MG63 (cell line): Measurements from ENCODE around the gene IDH3B. TPM values are rescaled to one million over a fixed set of nuclear protein-coding genes. Genes with fewer than 3 reads are reported as not detected.

Source experiments
- DNase-seq: peaks from one replicate; pipeline ENCODE4 v3.0.0-alpha.2; 2020
- H3K27me3 ChIP-seq: fragments of 250-450 bp; sonication (Bioruptor Pico); 2 replicates; pipeline ENCODE4 v1.5.1; 2020; ENCODE audit warnings: mild to moderate bottlenecking, moderate library complexity
- H3K36me3 ChIP-seq: fragments of 250-450 bp; sonication (Bioruptor Pico); 2 replicates; pipeline ENCODE4 v1.5.1; 2020; ENCODE audit warnings: mild to moderate bottlenecking, moderate library complexity
- H3K4me3 ChIP-seq: fragments of 250-450 bp; sonication (Bioruptor Pico); 2 replicates; pipeline ENCODE4 v1.5.1; 2020; ENCODE audit warnings: mild to moderate bottlenecking, moderate library complexity
- H3K9me3 ChIP-seq: fragments of 250-450 bp; sonication (Bioruptor Pico); 2 replicates; pipeline ENCODE4 v1.5.1; 2020; ENCODE audit warnings: mild to moderate bottlenecking, moderate library complexity
- total RNA-seq: library from RNA; depleted of rRNA; stranded (reverse); fragments of >200 nt; shearing (Covaris generic); gene quantifications from 2 replicates; pipeline ENCODE4 v1.2.3, GENCODE V29; 2014; ENCODE audit warnings: low replicate concordance; rRNA removed

The IDH3B gene
- total RNA-seq, 1 experiment from 2014 or later = 122 TPM

DNA sequence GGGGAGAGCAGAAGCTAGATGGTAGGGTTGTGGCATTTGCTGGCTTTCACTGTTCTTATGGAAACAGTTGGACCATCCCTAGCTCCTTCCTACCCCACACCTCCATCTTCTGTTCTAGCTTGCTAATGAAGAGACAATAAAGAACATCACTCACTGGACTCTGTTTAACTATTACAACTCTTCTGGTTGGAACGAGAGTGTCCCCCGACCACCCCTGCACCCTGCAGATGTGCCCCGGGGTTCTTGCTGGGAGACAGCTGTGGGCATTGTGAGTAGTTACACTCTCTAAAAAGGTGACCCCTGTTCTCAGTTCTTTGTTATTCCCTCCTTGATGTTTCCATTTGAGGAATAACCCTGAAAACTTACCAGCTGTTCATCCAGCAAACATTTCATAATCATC lies 51.9 kb downstream of the IDH3B start:
- Histone ChIP-seq H3K36me3 (no peaks in the 10 kb centered on the region), H3K9me3 (no peaks in the 10 kb centered on the region), H3K27me3 (no peaks in the 10 kb centered on the region), H3K4me3 (no peak overlapping the region)
- no peak for DNase-seq

DNA sequence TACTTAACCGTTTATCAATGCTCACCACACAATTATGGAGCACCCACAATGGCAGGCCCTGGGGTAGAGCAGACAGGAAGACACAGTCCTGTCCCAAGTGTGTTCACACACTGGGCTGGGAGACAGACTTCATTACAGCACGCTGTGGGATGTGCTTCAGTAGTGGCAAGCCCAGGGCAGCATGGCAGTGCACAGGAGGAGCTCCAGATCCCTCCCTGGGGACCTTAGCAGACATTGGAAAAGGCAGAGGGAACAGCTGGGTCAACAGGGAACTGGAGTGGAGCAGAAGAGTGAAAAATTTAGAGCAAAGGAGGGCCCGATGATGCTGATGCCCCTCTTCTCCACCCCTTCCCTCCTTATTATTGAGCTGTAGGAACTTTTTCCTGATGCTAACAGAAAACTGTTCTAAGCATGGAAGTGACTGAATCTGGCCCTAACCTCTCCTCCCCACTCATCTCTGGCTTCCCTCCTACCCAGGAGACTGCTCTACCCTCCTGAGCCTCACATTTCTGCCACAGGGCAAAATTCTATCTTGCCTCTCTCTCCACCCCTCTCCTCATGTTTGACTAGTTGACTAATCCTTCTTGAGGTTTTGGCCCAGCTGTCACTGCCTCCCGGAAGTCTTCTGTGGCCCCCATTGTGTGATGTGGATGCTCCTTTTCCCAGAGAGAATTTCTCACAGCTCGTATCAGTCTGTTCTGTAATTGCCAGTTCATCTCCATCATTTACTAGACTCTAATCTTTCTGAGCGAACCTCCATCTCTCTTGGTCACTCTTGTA lies 52.9 kb downstream of the IDH3B start:
- Histone ChIP-seq H3K9me3 (no peaks in the 10 kb centered on the region), H3K4me3 (no peak overlapping the region), H3K27me3 (no peaks in the 10 kb centered on the region), H3K36me3 (no peaks in the 10 kb centered on the region)
- no peak for DNase-seq

DNA sequence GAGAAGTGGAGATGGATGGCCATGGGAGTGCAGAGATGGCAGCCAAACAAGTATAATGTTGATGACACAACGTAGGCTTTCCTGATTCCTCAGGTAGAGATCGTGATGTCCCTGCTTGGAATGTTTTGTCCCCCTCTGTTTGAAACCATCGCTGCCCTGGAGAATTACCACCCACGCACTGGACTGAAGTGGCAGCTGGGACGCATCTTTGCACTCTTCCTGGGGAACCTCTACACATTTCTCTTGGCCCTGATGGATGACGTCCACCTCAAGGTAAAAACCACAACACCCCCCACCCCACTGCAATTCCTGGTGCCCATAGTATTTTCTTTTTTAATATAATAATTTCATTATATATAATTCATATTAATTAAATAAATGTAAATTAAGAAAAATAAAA lies 53.7 kb downstream of the IDH3B start:
- no peak for DNase-seq
- H3K36me3 ChIP-seq = no peaks in the 10 kb centered on the region
- no peak overlapping the region for H3K4me3 ChIP-seq
- H3K9me3 ChIP-seq = no peaks in the 10 kb centered on the region
- no peaks in the 10 kb centered on the region for H3K27me3 ChIP-seq

Other genes with a start within 250 kb of the IDH3B start
- 621 and 775 TPM in 2 replicates for gene SNRPB, start 193.4 kb downstream of the IDH3B start, total RNA-seq
- 2.2 and 3.7 TPM in 2 replicates for gene ZNF343, start 155.3 kb downstream of the IDH3B start, total RNA-seq
- gene TMC2, start 127.6 kb downstream of the IDH3B start, total RNA-seq = not detected in 2 replicates
- 284 and 313 TPM in 2 replicates for gene NOP56, start 11.6 kb downstream of the IDH3B start, total RNA-seq
- not detected in 2 replicates for gene EBF4, start 28.6 kb upstream of the IDH3B start, total RNA-seq
- 1.2 TPM in 1 of 2 replicates, not detected in the other for gene CPXM1, start 136.4 kb upstream of the IDH3B start, total RNA-seq
- gene C20orf141, start 150.8 kb upstream of the IDH3B start, total RNA-seq = not detected in 2 replicates
- not detected in 2 replicates for gene TMEM239, start 152.1 kb upstream of the IDH3B start, total RNA-seq
- gene PCED1A, start 176.4 kb upstream of the IDH3B start, total RNA-seq = 4.7 and 7.9 TPM in 2 replicates
- gene VPS16, start 176.5 kb upstream of the IDH3B start, total RNA-seq = 18.5 and 21.2 TPM in 2 replicates
- 8.8 and 13.3 TPM in 2 replicates for gene PTPRA, start 209.3 kb upstream of the IDH3B start, total RNA-seq